OCI-LY1 (cell line): Measurements from ENCODE around the gene OVOL2.

ENCODE experiments used
- H2AFZ ChIP-seq: fragments of 200-600 bp; sonication (generic), shearing (Covaris generic); 2 replicates; pipeline ENCODE4 v1.6.0; 2014; ENCODE audit warnings: antibody characterized with exemption, mild to moderate bottlenecking, low read length
- H3F3A ChIP-seq: fragments of 200-600 bp; sonication (generic), shearing (Covaris generic); 2 replicates; pipeline ENCODE4 v1.6.0; 2014; ENCODE audit warnings: mild to moderate bottlenecking, antibody characterized with exemption, low read length, moderate library complexity; ENCODE audit not compliant: insufficient read depth
- H3K27ac ChIP-seq: fragments of 200-600 bp; sonication (generic); 2 replicates; pipeline ENCODE4 v1.5.1; 2014; ENCODE audit warnings: low read length, mixed run types, mild to moderate bottlenecking, low read depth; ENCODE audit not compliant: poor library complexity, severe bottlenecking
- H3K27me3 ChIP-seq: fragments of 200-600 bp; sonication (generic); 2 replicates; pipeline ENCODE4 v1.6.0; 2014; ENCODE audit warnings: antibody characterized with exemption, mild to moderate bottlenecking, low read length, moderate library complexity; ENCODE audit not compliant: insufficient read depth
- H3K36me3 ChIP-seq: fragments of 200-600 bp; sonication (generic); 2 replicates; pipeline ENCODE4 v1.6.1; 2014; ENCODE audit warnings: mild to moderate bottlenecking, antibody characterized with exemption, low read length, moderate library complexity, mixed read lengths; ENCODE audit not compliant: insufficient read depth
- H3K4me1 ChIP-seq: fragments of 200-600 bp; sonication (generic); 2 replicates; pipeline ENCODE4 v1.5.1; 2014; ENCODE audit warnings: mild to moderate bottlenecking, low read length, moderate library complexity; ENCODE audit not compliant: insufficient read depth, severe bottlenecking
- H3K4me2 ChIP-seq: fragments of 200-600 bp; sonication (generic), shearing (Covaris generic); 2 replicates; pipeline ENCODE4 v1.6.1; 2014; ENCODE audit warnings: low read length
- H3K4me3 ChIP-seq: fragments of 200-600 bp; sonication (generic); 2 replicates; pipeline ENCODE4 v1.5.1; 2014; ENCODE audit warnings: low read length, low read depth, mild to moderate bottlenecking, mixed read lengths; ENCODE audit not compliant: poor library complexity, severe bottlenecking
- H3K79me2 ChIP-seq: fragments of 200-600 bp; shearing (Covaris generic); 2 replicates; pipeline ENCODE4 v1.6.1; 2016; ENCODE audit warnings: mixed run types, low read length, mixed read lengths; ENCODE audit not compliant: insufficient read depth
- H3K9ac ChIP-seq: fragments of 200-600 bp; sonication (generic), shearing (Covaris generic); 2 replicates; pipeline ENCODE4 v1.6.1; 2014; ENCODE audit warnings: mild to moderate bottlenecking, low read length, mixed read lengths
- H3K9me2 ChIP-seq: fragments of 200-600 bp; sonication (generic), shearing (Covaris generic); 2 replicates; pipeline ENCODE4 v1.6.1; 2014; ENCODE audit warnings: low read depth, mild to moderate bottlenecking, low read length, mixed read lengths
- H3K9me3 ChIP-seq: fragments of 200-600 bp; shearing (Covaris generic); 2 replicates; pipeline ENCODE4 v1.6.1; 2014; ENCODE audit warnings: low read length, mixed read lengths
- H4K20me1 ChIP-seq: fragments of 200-600 bp; sonication (generic), shearing (Covaris generic); 2 replicates; pipeline ENCODE4 v1.6.0; 2016; ENCODE audit warnings: mild to moderate bottlenecking, low read length; ENCODE audit not compliant: insufficient read depth
- EZH2 ChIP-seq: fragments of 200-600 bp; sonication (generic), shearing (Covaris generic); IDR thresholded peaks from 2 replicates; pipeline ENCODE4 v1.8.0; 2017; ENCODE audit warnings: borderline replicate concordance, mixed run types, mild to moderate bottlenecking, antibody characterized with exemption, low read length, moderate library complexity, mixed read lengths
- TF ChIP-seq, protein P1 (sequence below): fragments of 200-600 bp; sonication (generic), shearing (Covaris generic); IDR thresholded peaks from 2 replicates; pipeline ENCODE4 v1.5.1; 2017; ENCODE audit warnings: mild to moderate bottlenecking, antibody characterized with exemption, low read length, moderate library complexity, mixed read lengths

OVOL2 gene

DNA sequence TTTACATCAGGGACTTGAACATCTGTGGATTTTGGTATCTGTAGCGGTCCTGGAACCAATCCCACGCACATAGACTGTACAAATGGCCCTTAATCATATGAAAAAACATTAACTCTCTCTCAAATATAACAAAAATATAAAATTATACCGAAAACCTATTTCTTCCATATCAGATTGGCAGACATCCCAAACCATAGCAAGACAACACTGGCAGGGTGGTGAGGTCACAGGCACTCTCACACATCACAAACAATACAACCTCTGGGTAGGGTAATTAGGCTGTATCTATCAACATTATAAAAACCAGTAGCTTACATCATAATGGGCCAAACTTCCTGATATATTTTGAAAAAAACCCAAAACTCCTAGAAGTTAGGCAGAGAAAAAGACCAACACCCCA, 40.9 kb downstream of the OVOL2 start:
- no peaks in the 10 kb centered on the region for H3F3A ChIP-seq
- no peak overlapping the region for H3K4me3 ChIP-seq
- H3K9me3 ChIP-seq = no peaks in the 10 kb centered on the region
- TF ChIP-seq, protein P1, sequence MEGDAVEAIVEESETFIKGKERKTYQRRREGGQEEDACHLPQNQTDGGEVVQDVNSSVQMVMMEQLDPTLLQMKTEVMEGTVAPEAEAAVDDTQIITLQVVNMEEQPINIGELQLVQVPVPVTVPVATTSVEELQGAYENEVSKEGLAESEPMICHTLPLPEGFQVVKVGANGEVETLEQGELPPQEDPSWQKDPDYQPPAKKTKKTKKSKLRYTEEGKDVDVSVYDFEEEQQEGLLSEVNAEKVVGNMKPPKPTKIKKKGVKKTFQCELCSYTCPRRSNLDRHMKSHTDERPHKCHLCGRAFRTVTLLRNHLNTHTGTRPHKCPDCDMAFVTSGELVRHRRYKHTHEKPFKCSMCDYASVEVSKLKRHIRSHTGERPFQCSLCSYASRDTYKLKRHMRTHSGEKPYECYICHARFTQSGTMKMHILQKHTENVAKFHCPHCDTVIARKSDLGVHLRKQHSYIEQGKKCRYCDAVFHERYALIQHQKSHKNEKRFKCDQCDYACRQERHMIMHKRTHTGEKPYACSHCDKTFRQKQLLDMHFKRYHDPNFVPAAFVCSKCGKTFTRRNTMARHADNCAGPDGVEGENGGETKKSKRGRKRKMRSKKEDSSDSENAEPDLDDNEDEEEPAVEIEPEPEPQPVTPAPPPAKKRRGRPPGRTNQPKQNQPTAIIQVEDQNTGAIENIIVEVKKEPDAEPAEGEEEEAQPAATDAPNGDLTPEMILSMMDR = no peak
- TF ChIP-seq EZH2 = no peak
- no peaks in the 10 kb centered on the region for H3K4me1 ChIP-seq
- no peak overlapping the region for H2AFZ ChIP-seq
- H3K27ac ChIP-seq = no peak overlapping the region
- no peak overlapping the region for H3K9ac ChIP-seq
- no peaks in the 10 kb centered on the region for H3K79me2 ChIP-seq
- H3K9me2 ChIP-seq = no peaks in the 10 kb centered on the region
- no peaks in the 10 kb centered on the region for H3K27me3 ChIP-seq
- no peaks in the 10 kb centered on the region for H3K36me3 ChIP-seq
- no peak overlapping the region for H3K4me2 ChIP-seq
- H4K20me1 ChIP-seq = no peaks in the 10 kb centered on the region

DNA sequence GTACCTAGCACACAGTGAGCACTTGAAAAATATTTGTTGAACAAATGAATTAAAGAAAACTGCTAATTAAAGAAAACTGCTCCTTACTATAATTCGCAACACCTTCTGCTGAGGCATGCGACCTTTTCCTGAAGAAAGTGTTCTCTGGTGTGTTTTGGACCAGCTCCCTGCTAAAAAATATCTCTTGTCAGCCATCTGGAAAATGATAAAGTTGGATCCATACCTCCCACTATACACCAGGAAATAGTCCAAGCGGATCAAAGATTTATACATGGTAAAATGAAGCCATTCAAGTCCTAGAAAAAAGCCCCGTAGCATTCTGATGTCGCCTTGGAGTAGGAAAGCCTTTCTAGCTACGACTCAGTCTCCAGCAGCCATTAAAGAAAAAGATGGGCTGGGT, 43.3 kb downstream of the OVOL2 start:
- H4K20me1 ChIP-seq = no peaks in the 10 kb centered on the region
- no peak overlapping the region for H3K4me2 ChIP-seq
- no peaks in the 10 kb centered on the region for H3K9me2 ChIP-seq
- no peaks in the 10 kb centered on the region for H3K79me2 ChIP-seq
- H3K27me3 ChIP-seq = no peaks in the 10 kb centered on the region
- H3K4me3 ChIP-seq = no peak overlapping the region
- no peaks in the 10 kb centered on the region for H3F3A ChIP-seq
- H2AFZ ChIP-seq = no peak overlapping the region
- TF ChIP-seq, protein P1 = no peak
- TF ChIP-seq EZH2 = no peak
- no peak overlapping the region for H3K27ac ChIP-seq
- no peaks in the 10 kb centered on the region for H3K4me1 ChIP-seq
- H3K36me3 ChIP-seq = no peaks in the 10 kb centered on the region
- H3K9me3 ChIP-seq = no peaks in the 10 kb centered on the region
- no peak overlapping the region for H3K9ac ChIP-seq

DNA sequence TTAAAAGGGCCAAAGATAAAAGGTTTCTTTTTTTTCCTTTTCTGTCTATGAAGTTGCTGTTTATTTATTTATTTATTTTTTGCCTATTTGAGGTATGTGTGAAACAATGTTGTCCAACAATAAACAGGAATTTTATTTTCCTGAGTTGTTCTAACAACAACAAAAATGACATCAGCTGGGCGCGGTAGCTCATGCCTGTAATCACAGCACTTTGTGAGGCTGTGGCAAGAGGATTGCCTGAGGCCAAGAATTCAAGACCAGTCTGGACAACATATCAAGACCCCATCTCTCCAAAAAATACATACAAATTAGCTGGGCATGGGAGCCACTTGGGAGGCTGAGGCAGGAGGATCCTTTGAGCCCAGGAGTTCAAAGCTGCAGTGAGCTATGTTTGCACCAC, 44.8 kb downstream of the OVOL2 start:
- no peak overlapping the region for H3K4me3 ChIP-seq
- no peaks in the 10 kb centered on the region for H3K4me1 ChIP-seq
- no peaks in the 10 kb centered on the region for H4K20me1 ChIP-seq
- H3K27me3 ChIP-seq = no peaks in the 10 kb centered on the region
- no peaks in the 10 kb centered on the region for H3F3A ChIP-seq
- H3K9me2 ChIP-seq = no peaks in the 10 kb centered on the region
- no peak overlapping the region for H3K27ac ChIP-seq
- H3K36me3 ChIP-seq = no peaks in the 10 kb centered on the region
- H3K9me3 ChIP-seq = no peaks in the 10 kb centered on the region
- no peak overlapping the region for H3K9ac ChIP-seq
- no peaks in the 10 kb centered on the region for H3K79me2 ChIP-seq
- no peak overlapping the region for H3K4me2 ChIP-seq
- no peak for TF ChIP-seq EZH2
- TF ChIP-seq, protein P1 = no peak
- H2AFZ ChIP-seq = no peak overlapping the region
